Measurements from ENCODE around the gene SHANK3.
"Not testable (repeated sequence)": the region's sequence is repeated elsewhere in the genome, so short reads cannot be mapped to it uniquely, and the experiment has no call there.

Gene SHANK3

GRCh38 chr22:50672471-50673230 is at the start of gene SHANK3:
SHANK3 (plus strand) TSS chr22:50672823.
- peak; percentile 58 for DNase-seq

GRCh38 chr22:50624347-50625130 is 48.1 kb upstream of the SHANK3 start:
- DNase-seq = no peak

- no peak for DNase-seq
Measured at GRCh38 chr22:50625131-50625567, 47.5 kb upstream of the SHANK3 start.

- no peak for DNase-seq
Measured at GRCh38 chr22:50625568-50626313, 46.9 kb upstream of the SHANK3 start.

- no peak for DNase-seq
Measured at GRCh38 chr22:50626314-50626849, 46.2 kb upstream of the SHANK3 start.

- DNase-seq = no peak
Measured at GRCh38 chr22:50626850-50627641, 45.6 kb upstream of the SHANK3 start.

GRCh38 chr22:50627642-50628542 is 44.7 kb upstream of the SHANK3 start, which contains the start of gene ARSA:
ARSA (minus strand) TSS chr22:50628152; CDS start chr22:50627779, 373 bp downstream.
- peak; percentile 92 for DNase-seq

GRCh38 chr22:50628543-50629134 is 44.0 kb upstream of the SHANK3 start:
- DNase-seq = no peak

GRCh38 chr22:50630376-50630775 is 42.2 kb upstream of the SHANK3 start:
- DNase-seq = no peak

GRCh38 chr22:50633086-50633485 is 39.5 kb upstream of the SHANK3 start:
- no peak for DNase-seq

GRCh38 chr22:50633771-50634170 is 38.9 kb upstream of the SHANK3 start:
- DNase-seq = no peak

- no peak for DNase-seq
Measured at GRCh38 chr22:50635591-50635990, 37.0 kb upstream of the SHANK3 start.

- DNase-seq = not testable (repeated sequence)
Measured at GRCh38 chr22:50640296-50640695, 32.3 kb upstream of the SHANK3 start.

- no peak for DNase-seq
Measured at GRCh38 chr22:50640857-50641647, 31.6 kb upstream of the SHANK3 start.

- peak; percentile 46 for DNase-seq
Measured at GRCh38 chr22:50641696-50642607, 30.7 kb upstream of the SHANK3 start.

GRCh38 chr22:50643021-50643820 is 29.4 kb upstream of the SHANK3 start:
- not testable (repeated sequence) for DNase-seq

- not testable (repeated sequence) for DNase-seq
Measured at GRCh38 chr22:50643821-50644101, 28.9 kb upstream of the SHANK3 start.

- no peak for DNase-seq
Measured at GRCh38 chr22:50653256-50653655, 19.4 kb upstream of the SHANK3 start.

All from femur (tissue), 1 donor.